ENCODE data around the gene VPS4B.

VPS4B gene

DNA sequence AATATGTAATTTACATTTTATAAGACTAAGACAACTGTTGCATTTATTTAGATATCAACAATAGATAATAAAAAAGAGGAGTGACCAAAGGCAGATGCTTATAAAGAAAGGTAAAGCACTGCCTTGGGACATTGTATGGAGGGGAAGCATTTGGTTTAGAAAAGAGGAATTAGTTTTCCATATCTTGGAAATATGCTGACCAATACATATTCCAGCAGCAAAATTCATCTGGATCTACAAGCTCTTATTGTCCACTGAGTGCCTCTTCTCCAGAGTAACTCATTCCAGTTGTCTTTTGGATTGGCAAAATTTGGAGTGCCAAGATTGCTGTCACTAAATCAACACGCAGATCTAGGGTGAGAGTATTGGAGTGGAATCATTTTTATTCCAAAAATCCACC lies 8.9 kb upstream of the VPS4B start:
- no peak for DNase-seq (ENCODE audit: low read depth in 2 of 2, low spot score in 1 of 2)

DNA sequence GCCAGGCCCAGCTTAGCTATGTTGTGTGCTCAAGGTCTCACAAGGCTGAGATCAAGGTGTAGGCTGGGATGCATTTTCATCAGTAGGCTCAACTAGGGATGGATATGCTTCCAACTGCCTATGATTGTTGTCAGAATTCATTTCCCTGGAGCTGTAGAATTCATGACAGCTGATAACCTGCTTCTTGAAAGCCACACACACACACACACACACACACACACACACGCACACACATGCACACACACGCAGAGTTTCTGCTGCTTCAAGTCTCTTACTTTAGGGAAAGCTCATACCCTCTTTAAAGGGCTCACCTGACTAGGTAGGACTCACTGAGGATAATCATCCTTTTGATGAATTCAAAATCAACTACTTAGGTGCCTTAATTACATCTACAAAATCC lies 8.2 kb upstream of the VPS4B start:
- DNase-seq (ENCODE audit: low read depth in 2 of 2, low spot score in 1 of 2): no peak

DNA sequence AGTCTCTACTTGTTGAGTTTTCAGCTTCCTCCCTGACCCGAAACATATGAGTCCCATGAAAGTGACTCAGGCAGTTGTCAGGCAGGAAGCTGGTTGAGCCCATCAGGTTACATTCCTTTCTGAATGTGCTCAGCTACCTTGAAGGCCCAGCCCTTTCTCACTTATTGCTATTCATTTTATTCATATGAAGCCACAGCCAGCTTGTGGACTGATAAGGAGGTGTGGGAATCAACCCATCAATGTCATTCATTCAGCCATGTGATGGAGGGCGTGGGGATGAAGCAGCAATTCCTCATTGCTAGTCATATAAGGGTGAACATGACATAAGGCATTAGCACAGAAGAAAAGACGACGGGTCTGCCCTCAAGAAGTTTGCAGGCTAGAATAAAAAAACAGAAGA lies 5.3 kb upstream of the VPS4B start:
- DNase-seq (ENCODE audit: low read depth in 2 of 2, low spot score in 1 of 2): no peak

DNA sequence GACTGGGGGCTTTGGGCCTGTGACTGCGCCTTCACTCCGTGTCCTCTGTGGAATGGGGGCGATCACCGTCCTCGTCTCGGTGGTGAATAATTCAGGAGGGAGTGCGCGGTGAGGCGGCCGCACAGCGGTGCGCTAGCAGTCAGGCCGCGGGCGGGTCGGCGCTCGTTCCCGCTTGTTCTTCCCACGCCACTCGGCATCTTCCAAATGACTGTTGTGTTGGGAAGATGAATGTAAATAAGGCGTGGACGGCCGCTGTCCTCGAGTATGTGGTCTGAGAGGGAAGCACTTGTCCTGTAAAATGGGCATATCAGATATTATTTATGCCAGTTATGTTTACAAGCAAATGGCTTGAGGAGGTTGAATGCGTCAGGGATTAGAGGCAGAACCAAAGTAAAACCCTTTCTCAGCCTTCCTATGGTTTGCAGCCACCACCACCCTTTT lies 608 bp upstream of the VPS4B start:
- DNase-seq (ENCODE audit: low read depth in 2 of 2, low spot score in 1 of 2): no peak

DNA sequence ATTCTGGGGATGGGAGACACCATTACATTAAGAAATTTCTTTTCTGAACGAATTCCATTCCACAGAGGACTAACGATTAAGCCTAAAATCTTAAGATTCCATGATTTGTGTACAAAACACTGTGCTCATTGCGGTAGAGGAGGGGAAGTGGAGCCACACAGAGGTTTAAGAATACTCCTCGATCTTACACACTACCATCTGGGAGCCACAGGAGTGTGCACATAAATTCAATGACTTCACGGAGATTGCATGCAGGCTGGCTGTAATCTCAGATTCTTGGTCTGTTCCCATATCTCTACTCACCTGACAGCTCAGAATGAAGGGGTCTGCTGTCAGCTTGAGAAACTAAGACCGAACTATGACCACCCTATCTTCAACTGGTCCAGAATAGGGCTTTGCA lies 762 bp downstream of the VPS4B start:
- DNase-seq (ENCODE audit: low read depth in 2 of 2, low spot score in 1 of 2): no peak

DNA sequence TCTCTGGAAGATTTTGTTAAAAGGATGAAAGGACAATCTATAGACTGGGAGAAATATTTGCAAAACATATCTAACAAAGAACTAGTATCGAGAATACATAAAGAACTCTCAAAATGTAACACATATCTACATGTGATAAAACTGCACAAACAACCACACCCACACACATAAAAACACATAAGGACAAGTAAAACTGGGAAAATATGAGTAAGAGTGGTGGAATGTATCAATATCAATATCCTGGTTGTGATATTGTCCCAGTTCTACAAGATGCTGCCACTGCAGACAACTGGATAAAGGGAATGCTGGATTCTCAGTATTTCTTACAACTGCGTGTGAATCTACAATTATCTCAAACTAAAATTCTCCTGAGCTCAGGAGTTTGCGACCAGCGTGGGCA lies 9.3 kb downstream of the VPS4B start:
- no peak for DNase-seq (ENCODE audit: low read depth in 2 of 2, low spot score in 1 of 2)

DNA sequence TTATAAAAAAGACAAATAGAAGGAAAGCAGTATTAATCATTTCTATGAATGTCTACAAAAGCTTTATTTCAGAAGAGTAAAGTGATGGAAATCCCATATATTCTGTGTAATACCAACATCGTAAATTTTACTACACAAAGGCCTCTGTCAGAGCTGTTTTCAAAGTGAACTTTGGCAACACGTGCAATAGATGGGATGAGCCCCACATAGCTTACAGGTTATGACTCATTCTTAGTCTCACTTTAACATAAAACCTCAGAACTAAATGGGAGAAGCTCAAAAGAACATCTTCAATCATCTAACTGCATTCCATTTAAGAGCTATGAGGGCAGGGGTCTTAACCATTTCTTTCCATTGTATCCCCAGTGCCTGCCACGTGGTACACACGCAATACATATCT lies 11.5 kb downstream of the VPS4B start:
- no peak for DNase-seq (ENCODE audit: low read depth in 2 of 2, low spot score in 1 of 2)

DNA sequence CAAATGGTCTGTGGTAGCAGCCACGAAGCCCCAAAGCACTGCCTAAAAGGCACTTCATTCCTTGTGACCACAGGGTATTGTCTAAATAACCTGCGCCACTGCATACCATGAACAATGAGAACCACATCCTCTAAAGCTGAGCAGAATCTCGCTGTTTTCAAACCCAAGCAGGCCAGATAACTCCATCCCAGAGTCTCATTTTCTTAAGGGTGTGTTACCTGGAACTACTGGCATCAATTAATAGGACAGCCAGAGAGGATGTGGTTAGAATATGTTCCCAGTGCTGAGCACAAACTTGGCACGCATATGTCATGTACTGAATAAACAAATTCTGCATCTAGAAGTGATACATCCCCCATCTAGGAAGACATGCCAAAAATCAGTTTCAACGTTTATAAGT lies 13.0 kb downstream of the VPS4B start:
- DNase-seq (ENCODE audit: low read depth in 2 of 2, low spot score in 1 of 2): no peak

DNA sequence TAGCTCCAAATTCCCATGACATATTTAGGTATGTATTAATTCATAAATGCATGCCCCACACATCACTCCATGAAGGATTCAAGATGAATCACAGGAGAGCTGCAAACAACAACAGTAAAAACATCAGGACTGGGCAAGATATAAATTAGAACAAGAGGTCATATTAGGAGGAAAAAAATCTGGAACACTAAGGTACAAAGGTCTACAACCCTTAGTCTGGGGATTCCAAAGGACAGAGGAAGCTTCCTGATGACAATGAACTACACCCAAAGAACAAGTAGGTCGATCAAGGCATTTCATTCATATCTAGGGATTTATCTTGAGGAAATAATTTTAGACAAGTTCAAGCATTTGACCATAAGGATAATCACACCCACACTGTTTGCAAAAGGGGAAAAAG lies 14.5 kb downstream of the VPS4B start:
- DNase-seq (ENCODE audit: low read depth in 2 of 2, low spot score in 1 of 2): no peak

DNA sequence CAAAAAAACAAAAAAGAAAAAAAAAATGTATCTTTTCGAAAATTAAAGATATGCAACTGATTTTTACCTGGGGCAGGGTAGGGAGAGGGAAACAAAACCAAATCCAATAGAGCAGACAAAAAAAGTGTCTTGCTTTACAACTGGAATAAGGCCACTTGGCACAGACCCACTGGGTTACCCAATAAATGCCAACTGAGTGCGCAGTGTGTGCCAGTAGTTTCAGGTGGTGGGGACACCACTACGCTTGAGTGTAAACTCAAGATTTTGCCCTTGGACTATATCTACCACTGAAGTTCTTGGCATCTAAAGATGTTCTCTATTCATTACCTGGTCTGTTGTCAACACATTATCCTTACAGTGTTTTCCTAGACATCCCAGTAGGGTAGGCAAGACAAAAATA lies 16.3 kb downstream of the VPS4B start:
- DNase-seq (ENCODE audit: low read depth in 2 of 2, low spot score in 1 of 2): no peak

DNA sequence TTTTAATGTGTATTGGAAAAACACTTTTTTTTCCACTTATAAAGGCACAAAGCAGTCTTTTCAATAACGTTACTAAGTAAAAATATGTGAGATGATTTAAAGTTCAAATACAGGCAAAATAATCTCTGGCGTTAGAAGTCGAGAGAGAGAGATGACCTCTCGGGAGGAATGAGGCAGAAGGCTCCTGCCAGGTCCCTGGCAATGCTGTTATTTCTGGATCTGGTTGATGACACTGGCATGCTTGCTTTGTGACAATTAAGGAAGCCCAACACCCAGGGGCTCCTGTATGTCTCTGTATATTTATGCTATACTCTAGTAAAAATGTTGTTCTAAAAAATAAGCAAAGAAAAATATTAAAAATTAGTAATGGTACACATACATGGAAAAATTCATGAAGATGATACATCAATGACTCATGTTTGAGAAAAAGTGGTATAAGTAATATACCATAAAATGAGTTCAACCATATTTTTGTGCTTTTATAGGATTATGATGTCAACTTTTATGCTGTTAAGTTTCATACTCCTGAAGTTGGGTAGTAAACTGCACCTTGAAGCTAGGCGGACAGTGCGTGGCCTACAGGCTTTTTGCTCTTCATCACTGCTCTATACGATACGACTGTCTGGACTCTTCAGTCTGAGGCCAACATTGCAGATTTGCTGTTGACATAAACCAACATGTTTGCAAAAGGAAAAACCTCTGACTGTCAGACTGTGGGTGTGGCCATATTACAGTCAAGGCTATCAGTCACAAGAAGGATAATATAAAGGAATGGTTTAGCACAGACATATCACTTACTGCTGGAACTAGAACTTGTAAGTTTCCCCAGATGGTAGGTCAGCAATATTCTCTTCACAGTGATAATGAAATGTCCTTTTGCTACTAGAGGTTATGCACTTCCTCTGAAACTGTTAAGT lies 19.8 kb downstream of the VPS4B start:
- DNase-seq (ENCODE audit: low read depth in 2 of 2, low spot score in 1 of 2): no peak

DNA sequence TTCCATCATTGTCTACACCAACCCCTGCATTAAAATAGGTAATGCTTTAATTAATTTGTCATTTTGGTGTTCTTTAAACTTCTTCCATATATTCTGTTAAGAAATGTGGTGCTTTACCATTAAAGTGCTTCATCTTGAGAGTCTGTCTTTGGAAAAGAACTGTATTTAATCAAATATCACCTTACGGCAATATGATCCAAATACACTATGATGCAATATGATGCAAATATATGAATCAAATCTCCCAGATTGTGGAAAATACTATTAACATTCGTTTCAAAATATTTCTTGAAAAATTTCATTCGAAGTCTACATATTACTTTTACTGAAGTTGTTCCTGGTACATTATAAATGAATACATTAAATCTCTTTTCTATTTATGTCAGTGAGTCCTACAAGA lies 23.0 kb downstream of the VPS4B start:
- no peak for DNase-seq (ENCODE audit: low read depth in 2 of 2, low spot score in 1 of 2)

DNA sequence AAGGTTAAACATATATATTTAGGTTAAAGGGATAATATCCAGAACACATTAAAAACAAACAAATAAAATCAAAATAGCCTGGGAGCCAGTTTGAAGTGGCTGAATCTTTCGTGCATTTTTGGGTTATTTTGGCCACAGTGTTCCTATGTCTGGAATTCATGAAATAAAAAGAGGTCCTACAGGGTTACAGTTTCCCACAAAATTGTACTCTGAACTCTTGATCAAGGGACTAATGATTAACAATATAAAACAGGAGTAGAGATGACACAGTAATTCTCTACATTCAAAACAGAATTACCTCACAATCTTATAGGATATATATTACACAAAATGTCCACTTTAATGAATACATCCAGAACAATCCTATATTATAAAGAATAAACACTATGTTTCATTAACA lies 24.9 kb downstream of the VPS4B start:
- no peak for DNase-seq (ENCODE audit: low read depth in 2 of 2, low spot score in 1 of 2)

DNA sequence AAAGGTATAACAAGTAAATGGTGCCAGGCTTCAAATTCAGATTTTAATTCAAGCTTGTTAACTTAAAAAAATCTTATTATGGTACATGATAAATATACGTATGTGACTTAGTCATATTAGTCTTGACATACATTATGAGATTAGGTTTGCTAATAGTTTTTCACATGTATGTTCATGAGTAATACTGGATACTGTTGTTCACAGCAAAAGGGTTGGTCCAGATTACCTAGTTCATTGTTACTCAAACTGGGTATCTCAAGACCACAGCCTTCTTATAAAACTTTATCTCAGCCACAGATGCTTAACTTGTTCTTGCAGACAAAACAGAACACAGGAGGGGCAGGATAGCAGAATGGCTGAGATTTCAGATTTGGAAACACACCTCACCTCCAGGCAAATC lies 26.8 kb downstream of the VPS4B start:
- no peak for DNase-seq (ENCODE audit: low read depth in 2 of 2, low spot score in 1 of 2)

DNA sequence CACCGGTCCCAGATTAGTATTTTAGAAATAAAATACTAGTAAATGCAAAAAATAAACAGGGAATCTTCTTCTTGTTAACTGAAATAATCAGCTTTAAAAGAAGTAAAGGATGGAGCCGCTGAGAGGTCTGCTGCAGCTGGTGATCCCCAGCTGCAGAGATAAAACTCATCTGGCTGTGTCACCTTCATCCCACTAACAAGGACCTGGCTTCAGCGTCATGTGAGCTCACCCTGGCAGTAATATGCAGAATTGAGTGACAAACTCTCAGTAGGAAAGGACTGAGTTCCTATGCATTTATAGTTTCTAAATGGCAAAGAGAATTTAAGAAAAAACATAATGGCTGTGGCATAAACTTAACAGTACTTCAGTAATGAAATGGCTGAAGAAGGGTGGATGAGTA lies 27.3 kb downstream of the VPS4B start:
- no peak for DNase-seq (ENCODE audit: low read depth in 2 of 2, low spot score in 1 of 2)

DNA sequence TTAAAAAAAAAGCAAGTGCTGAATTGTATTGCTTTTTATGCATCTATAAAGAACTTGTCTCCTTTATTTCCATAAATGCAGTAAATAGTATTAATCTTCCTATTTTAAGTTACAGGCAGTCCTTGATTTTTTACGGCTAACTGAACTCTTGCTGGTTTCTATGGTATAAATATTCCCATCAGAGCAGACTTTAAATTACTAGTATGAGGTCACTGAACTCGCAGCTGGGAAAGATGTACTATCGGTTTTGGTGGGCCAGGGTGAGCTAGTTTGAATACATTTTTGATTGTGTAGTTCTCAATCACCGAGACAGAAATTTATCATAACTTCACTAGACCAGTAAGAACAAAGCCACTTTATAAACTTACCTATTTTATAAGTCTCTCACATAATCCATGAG lies 34.4 kb downstream of the VPS4B start:
- no peak for DNase-seq (ENCODE audit: low read depth in 2 of 2, low spot score in 1 of 2)

DNA sequence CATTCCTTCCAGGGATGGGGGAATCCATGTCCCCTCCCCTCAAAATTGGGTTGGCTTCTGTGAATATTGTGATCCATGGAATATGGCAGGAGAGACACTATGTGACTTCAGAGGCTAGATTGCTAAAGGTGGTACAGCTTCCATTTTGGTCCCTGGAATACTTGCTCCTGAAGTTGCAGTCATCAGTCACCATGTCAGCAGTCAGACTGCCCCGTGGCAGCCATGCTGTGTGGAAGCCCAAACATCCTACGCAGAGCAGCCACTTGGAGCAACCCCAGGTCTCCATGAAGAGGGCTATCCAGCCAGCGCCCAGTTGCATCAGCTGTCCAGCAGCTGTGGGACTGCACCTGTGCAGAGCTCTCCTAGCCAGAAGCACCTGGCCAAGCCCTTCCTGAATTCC lies 39.4 kb downstream of the VPS4B start:
- no peak for DNase-seq (ENCODE audit: low read depth in 2 of 2, low spot score in 1 of 2)

DNA sequence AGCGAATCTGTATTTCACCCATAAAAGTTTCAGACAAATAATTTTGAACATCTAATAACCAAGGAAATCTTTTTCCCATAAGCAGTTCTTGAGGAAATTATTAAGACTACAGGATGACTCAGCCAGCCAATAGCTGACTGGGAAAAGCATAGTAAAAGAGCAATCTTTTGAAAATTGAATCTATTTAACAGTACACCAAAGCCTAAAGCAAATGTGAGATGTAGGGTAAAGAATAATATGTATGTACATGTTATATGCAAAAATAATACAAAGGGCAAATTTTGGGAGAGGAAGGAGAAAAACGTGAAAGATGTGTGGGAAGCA lies 42.7 kb downstream of the VPS4B start:
- DNase-seq (ENCODE audit: low read depth in 2 of 2, low spot score in 1 of 2): no peak

DNA sequence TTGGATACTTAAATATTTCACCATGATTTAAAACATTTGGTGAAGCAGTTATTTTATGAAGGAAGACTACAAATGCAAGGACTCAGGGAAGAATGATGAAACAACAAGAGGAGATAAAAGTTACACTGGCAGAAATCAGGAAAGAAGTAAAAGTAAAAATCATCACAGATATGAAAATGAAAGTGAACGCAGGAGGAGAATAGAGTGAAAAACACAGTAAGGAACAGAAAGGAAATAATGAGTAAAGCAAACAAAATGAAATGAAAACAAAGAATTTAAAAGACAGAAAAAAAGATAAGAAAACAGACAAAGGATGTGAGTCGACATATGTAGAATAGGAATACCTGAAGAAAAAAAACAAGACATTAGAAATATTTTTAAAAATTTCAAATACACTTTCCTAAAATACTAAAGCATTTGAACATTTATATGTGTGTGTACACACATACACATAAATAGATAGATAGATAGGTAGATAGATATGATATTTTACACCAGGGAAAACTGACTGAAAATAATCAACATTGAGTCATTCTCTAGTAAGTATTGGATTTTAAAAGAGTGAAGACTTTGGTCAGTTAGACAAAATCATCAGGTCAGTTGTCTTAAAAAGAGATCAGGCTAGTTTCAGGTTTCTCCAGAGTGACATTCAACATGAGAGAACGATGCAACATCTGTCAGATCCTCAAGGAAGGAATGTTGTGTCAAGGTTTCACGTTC lies 43.2 kb downstream of the VPS4B start:
- DNase-seq (ENCODE audit: low read depth in 2 of 2, low spot score in 1 of 2): no peak

DNA sequence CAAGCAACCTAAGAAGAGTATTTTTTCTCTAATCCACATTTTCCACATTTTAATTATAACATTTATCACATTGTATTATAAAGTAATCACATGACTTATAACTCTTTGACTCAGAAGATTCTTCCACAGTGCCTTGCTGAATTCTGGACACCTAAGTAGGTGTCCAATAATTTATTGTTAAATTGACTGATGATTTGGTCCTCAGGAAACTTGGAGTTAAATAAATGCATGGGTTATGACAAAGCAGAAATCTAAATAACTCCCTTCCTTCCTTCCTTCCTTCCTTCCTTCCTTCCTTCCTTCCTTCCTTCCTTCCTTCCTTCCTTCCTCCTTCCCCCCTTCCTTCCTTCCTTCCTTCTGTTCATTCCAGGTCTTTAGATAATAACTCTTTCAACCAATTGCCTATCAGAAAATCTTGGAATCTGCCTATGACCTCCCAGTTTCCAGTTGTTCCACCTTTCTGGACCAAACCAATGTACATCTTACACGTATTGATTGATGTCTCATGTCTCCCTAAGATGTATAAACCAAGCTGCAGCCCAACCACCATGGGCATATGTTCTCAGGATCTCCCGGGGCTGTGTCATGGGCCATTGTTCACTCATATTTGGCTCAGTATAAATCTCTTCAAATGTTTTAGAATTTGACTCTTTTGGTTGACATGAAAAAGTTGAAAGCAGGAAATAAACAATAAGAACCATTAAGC lies 44.8 kb downstream of the VPS4B start:
- DNase-seq (ENCODE audit: low read depth in 2 of 2, low spot score in 1 of 2): no peak

DNA sequence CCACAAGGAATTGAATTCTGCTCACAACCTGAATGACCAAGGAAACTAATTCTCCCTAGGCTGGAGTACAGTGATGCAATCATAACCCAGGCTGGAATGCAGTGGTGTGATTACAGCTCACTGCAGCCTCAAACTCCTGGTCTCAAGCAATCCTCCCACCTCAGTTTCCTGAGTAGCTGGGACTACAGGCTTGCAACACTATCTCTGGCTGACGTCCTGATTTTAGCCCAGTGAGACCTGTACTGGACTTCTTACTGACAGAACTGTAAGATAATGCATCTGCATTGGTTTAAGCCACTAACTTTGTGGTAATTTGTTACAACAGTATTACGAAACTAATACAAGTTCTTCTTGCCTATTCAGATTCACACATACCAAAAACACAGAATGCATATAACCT lies 45.7 kb downstream of the VPS4B start:
- DNase-seq (ENCODE audit: low read depth in 2 of 2, low spot score in 1 of 2): no peak

DNA sequence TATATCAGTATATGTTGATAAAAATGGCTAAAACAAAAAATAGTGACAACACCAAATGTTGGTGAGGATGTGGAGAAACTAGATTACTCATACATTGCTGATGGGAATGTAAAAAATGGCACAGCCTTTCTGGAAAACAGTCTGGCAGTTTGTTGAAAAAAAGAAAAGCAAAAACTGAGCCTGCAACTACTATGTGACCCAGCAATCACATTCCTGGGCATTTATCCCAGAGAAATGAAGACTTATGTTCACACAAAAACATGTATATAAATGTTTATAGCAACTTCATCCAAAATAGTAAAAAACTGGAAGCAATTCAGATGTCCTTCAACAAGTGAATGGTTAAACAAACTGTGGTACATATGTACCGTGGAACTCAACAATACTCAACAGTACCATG lies 47.7 kb downstream of the VPS4B start:
- DNase-seq (ENCODE audit: low read depth in 2 of 2, low spot score in 1 of 2): no peak
